Progenitor cell of endocrine pancreas (in vitro differentiated cells): Measurements from ENCODE around the gene CDK14. TPM values are rescaled to one million over a fixed set of nuclear protein-coding genes. Genes with fewer than 3 reads are reported as not detected.

Experiments
- DNase-seq: peaks from one replicate; pipeline ENCODE4 v3.0.0; 2021; ENCODE audit warnings: low spot score; ENCODE audit not compliant: unreplicated experiment
- H3K27ac Mint-ChIP-seq: 2 replicates; pipeline ENCODE4 v1.8.0; 2021; ENCODE audit warnings: mild to moderate bottlenecking, moderate library complexity, mixed read lengths
- H3K27me3 Mint-ChIP-seq: 2 replicates; pipeline ENCODE4 v1.8.0; 2021; ENCODE audit warnings: mixed read lengths
- H3K36me3 Mint-ChIP-seq: 2 replicates; pipeline ENCODE4 v1.8.0; 2022; ENCODE audit warnings: mixed read lengths; ENCODE audit not compliant: insufficient read depth
- H3K4me1 Mint-ChIP-seq: 2 replicates; pipeline ENCODE4 v1.8.0; 2021; ENCODE audit warnings: low read depth, mixed read lengths
- H3K4me3 Mint-ChIP-seq: 2 replicates; pipeline ENCODE4 v1.8.0; 2021; ENCODE audit warnings: low read depth, mild to moderate bottlenecking, moderate library complexity, mixed read lengths
- H3K9me3 Mint-ChIP-seq: 2 replicates; pipeline ENCODE4 v1.8.0; 2021; ENCODE audit warnings: low read depth, mixed read lengths
- total RNA-seq: library from RNA; stranded (reverse); gene quantifications from 2 replicates; pipeline ENCODE4 v1.2.1, GENCODE V29; 2021
- TF ChIP-seq, protein P1 (sequence below): fragments of 200-600 bp; sonication (generic); IDR thresholded peaks from one replicate; pipeline ENCODE4 v1.5.0; 2021; ENCODE audit warnings: antibody characterized with exemption, mild to moderate bottlenecking; ENCODE audit not compliant: unreplicated experiment

CDK14 gene
- total RNA-seq, 1 donor from 2014 or later, result 117 TPM

DNA sequence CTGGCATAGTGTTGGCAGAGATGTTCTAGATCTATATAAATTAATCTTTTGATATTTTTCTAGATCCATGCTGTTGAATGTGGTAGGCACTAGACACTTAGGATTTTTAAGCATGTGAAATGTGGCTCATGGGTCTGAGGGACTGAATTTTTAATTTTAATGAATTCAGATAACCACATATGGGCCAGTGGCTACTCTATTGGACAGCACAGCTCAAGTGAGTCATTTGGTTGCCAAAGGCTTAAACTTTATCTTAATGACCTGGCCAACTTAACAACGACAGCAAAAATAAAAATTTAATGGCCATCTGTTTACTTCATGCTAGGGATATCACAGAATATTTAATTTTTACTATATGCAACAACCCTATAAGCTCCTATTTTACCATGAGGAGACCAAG is 61.4 kb downstream of the CDK14 start:
- Mint-ChIP-seq H3K9me3 (peaks cover 3% of the 10 kb centered on the region), H3K27ac (no peak overlapping the region), H3K36me3 (peaks cover 7% of the 10 kb centered on the region), H3K4me1 (peaks cover 13% of the 10 kb centered on the region), H3K27me3 (no peaks in the 10 kb centered on the region), H3K4me3 (no peak overlapping the region)
- TF ChIP-seq, protein P1, sequence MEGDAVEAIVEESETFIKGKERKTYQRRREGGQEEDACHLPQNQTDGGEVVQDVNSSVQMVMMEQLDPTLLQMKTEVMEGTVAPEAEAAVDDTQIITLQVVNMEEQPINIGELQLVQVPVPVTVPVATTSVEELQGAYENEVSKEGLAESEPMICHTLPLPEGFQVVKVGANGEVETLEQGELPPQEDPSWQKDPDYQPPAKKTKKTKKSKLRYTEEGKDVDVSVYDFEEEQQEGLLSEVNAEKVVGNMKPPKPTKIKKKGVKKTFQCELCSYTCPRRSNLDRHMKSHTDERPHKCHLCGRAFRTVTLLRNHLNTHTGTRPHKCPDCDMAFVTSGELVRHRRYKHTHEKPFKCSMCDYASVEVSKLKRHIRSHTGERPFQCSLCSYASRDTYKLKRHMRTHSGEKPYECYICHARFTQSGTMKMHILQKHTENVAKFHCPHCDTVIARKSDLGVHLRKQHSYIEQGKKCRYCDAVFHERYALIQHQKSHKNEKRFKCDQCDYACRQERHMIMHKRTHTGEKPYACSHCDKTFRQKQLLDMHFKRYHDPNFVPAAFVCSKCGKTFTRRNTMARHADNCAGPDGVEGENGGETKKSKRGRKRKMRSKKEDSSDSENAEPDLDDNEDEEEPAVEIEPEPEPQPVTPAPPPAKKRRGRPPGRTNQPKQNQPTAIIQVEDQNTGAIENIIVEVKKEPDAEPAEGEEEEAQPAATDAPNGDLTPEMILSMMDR, result no peak
- no peak for DNase-seq

DNA sequence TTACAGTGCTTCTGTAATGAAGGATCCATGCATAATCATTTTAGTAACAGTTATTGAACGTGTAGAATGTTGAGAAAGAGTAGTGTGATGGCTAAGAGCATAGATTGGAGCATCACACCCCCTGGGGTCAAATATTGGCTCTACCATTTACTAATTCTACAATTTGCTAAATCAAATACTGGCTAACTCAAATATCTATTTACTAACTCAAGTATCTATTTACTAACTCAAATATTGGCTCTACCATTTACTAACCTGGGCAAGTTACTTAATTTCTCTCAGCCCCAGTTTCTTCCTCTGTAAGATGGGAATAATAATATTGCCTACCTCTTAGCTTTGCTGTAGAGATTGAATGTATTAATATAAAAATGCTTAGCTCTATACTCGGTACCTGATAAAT is 64.0 kb downstream of the CDK14 start:
- peaks cover 5% of the 10 kb centered on the region for H3K36me3 Mint-ChIP-seq
- no peaks in the 10 kb centered on the region for H3K27me3 Mint-ChIP-seq
- no peak for DNase-seq
- no peak overlapping the region for H3K27ac Mint-ChIP-seq
- no peak overlapping the region for H3K4me3 Mint-ChIP-seq
- H3K4me1 Mint-ChIP-seq, result peaks cover 11% of the 10 kb centered on the region
- TF ChIP-seq, protein P1, result no peak
- H3K9me3 Mint-ChIP-seq, result no peaks in the 10 kb centered on the region

DNA sequence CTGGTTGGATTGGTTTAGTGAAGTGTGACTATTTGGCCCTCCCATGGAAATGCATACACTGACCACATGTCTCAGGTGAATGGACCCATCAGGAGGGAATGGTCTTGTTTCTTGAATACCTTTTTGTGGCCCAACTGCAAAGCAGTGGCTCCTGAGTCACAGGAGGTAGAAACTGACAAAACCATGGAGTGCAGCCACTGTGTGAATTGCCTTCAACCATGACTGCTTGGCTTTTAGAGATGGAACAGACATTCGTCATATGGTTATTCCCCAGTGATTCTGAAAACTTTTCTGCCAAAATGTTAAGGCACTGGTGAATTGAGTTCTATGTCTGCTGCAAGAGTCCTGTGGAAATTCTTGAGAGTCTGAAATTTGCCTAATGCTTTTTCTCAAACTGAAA is 64.7 kb downstream of the CDK14 start:
- Mint-ChIP-seq H3K27ac (no peak overlapping the region), H3K9me3 (no peaks in the 10 kb centered on the region), H3K27me3 (no peaks in the 10 kb centered on the region), H3K36me3 (peaks cover 4% of the 10 kb centered on the region), H3K4me3 (no peak overlapping the region), H3K4me1 (peaks cover 11% of the 10 kb centered on the region)
- TF ChIP-seq, protein P1, result no peak
- DNase-seq, result no peak

- no peak for DNase-seq
- Mint-ChIP-seq H3K4me1 (peaks cover 11% of the 10 kb centered on the region), H3K27ac (no peak overlapping the region), H3K36me3 (peaks cover 4% of the 10 kb centered on the region), H3K9me3 (no peaks in the 10 kb centered on the region), H3K27me3 (no peaks in the 10 kb centered on the region), H3K4me3 (no peak overlapping the region)
- TF ChIP-seq, protein P1, result no peak
Observed at GRCh38 chr7:90661290-90662151, 65.4 kb downstream of the CDK14 start.

DNA sequence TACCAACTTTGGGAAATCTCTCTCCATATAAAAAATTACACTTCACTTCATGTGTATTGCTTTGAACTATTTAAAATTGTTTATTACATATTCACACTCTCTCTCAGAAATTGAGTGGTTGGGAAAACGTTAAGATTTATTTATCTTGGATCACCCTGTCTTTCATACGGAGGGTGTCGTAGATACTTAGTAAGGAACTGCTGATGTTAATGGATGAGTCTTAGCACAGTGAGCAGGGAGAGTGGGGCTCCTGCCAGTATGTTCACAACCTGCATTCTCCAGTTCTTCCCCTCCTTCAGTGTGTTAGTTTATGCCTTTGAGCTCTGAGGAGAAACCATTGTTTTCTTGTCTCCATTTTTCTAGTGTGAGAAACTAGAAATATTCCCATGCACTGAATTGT is 67.1 kb downstream of the CDK14 start:
- no peaks in the 10 kb centered on the region for H3K27me3 Mint-ChIP-seq
- peak overlapping the region; percentile 77 for H3K27ac Mint-ChIP-seq
- no peak overlapping the region for H3K4me3 Mint-ChIP-seq
- DNase-seq, result no peak
- H3K4me1 Mint-ChIP-seq, result peaks cover 13% of the 10 kb centered on the region
- H3K36me3 Mint-ChIP-seq, result peaks cover 4% of the 10 kb centered on the region
- TF ChIP-seq, protein P1, result no peak
- H3K9me3 Mint-ChIP-seq, result no peaks in the 10 kb centered on the region
